Heart left ventricle (tissue), 13 donors: ENCODE results near the gene PITX2.

Source experiments
- CTCF ChIP-seq, 12 donors: fragments of 200-600 bp; sonication (generic) in 4 of 12; IDR thresholded peaks; one replicate each; pipeline versions ENCODE4 v1.5.0 to v1.8.0; 2018 to 2022; ENCODE audit warnings: antibody characterized with exemption in 12 of 12, mild to moderate bottlenecking in 5 of 12
- POLR2A ChIP-seq, 2 donors: fragments of 450-650 bp; IDR thresholded peaks; one replicate each; pipeline ENCODE4 v1.6.1; 2017; ENCODE audit warnings: antibody characterized with exemption in 2 of 2, mild to moderate bottlenecking in 2 of 2, moderate library complexity in 2 of 2
- donor health status: ischemic (EF 13 %, LVEDD 7.1; RV severe dilation, severe dysfunction).
- donor health status: DM: no; HTN: yes; CAD: no.
- donor health status: DM: no; HTN: no; CAD: no.
- donor health status: ischemic (EF 25% LVEDD 6.9; RV normal size, moderate dysfunction).
- donor health status: ischemic (EF 25% LVEDD 5.7; RV mildly dilated, moderate dysfunction).
- donor health status: ischemic (EF 35%, LVEDD 5.7; RV mildly dilated, moderate dysfunction).
- donor health status: nonischemic (EF 11% LVEDD 7.7; RV severe dilation, severe dysfunction).
- donor health status: DM: yes; HTN: yes; CAD: no.
- donor health status: PGD.
- donor health status: ischemic (EF 29% LVEDD 5.4; RV normal size, mild dysfunction).
- donor health status: nonischemic (EF 23%, LVEDD 6.1; RV moderate dilation, normal function).

GRCh38 chr4:110636680-110637407 is 14.0 kb upstream of the PITX2 start:
- TF ChIP-seq CTCF (IDR thresholded peaks at IDR 0.05) (no peak), POLR2A (IDR thresholded peaks at IDR 0.05) (no peak)
